Spleen (tissue), 7 donors: ENCODE measurements around the gene USH1G.

Experiments used
- POLR2A ChIP-seq, 3 donors: fragments of 450-650 bp; IDR thresholded peaks; one replicate each; pipeline ENCODE4 v1.5.1; 2017; ENCODE audit warnings: antibody characterized with exemption in 3 of 3, mild to moderate bottlenecking in 1 of 3
- POLR2AphosphoS5 ChIP-seq, 3 donors: sonication (generic); formaldehyde crosslinking; IDR thresholded peaks; one replicate each; pipeline ENCODE4 v1.5.1; 2017; ENCODE audit warnings: antibody characterized with exemption in 3 of 3
- TF ChIP-seq, protein P1 (sequence below), 11 experiments: fragments of 200-600 bp in 7 of 11; fragments of 450-650 bp in 4 of 11; sonication (generic) in 4 of 11; IDR thresholded peaks in 8 of 11; conservative IDR thresholded peaks in 3 of 11; 1 replicate in 7 of 11; 2 replicates in 4 of 11; pipeline versions ENCODE4 v1.4.0 to v1.8.0; 2016 to 2021; ENCODE audit warnings: antibody characterized with exemption in 11 of 11, inconsistent platforms in 4 of 11, mild to moderate bottlenecking in 1 of 11
- donor health status: DM: no; HTN: no; CAD: no; lungs with moderate emphysema.
- donor health status: DM: no; HTN: no; CAD: no.
- donor health status: DM: no; HTN: no; CAD: no.

DNA sequence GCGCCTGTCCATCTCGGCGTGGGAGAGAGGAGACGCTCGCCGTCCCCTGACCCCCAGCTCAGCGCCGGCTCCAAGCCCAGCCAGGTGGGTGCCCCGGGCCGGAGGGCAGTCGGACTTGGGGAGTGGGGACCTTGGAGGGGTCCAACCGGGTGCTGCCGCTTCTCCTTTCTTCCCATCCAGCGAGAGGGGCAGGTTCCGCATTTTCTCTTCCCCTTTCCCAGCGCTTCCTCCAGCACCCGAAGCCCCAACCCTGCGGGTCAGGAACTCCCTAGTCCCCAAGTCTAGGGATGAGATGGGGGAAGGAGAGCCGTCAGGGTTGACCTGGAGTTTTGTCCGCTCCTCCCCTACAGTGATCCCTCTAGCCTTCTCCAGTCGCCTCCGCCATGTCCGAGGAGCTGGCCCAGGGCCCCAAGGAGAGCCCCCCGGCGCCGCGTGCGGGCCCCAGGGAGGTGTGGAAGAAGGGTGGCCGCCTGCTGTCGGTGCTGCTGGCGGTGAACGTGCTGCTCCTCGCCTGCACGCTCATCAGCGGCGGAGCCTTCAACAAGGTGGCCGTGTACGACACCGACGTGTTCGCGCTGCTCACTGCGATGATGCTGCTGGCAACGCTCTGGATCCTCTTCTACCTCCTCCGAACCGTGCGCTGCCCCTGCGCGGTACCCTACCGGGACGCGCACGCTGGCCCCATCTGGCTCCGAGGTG lies 1.3 kb upstream of the USH1G start, which contains the start of gene OTOP2:
- TF ChIP-seq, protein P1, sequence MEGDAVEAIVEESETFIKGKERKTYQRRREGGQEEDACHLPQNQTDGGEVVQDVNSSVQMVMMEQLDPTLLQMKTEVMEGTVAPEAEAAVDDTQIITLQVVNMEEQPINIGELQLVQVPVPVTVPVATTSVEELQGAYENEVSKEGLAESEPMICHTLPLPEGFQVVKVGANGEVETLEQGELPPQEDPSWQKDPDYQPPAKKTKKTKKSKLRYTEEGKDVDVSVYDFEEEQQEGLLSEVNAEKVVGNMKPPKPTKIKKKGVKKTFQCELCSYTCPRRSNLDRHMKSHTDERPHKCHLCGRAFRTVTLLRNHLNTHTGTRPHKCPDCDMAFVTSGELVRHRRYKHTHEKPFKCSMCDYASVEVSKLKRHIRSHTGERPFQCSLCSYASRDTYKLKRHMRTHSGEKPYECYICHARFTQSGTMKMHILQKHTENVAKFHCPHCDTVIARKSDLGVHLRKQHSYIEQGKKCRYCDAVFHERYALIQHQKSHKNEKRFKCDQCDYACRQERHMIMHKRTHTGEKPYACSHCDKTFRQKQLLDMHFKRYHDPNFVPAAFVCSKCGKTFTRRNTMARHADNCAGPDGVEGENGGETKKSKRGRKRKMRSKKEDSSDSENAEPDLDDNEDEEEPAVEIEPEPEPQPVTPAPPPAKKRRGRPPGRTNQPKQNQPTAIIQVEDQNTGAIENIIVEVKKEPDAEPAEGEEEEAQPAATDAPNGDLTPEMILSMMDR (IDR thresholded peaks at IDR 0.05 in 8 of 11, conservative IDR thresholded peaks at IDR 0.05 in 3 of 11), result no peak
- TF ChIP-seq POLR2A (IDR thresholded peaks at IDR 0.05), result no peak
- no peak for TF ChIP-seq POLR2AphosphoS5 (IDR thresholded peaks at IDR 0.05)
